ENCODE results near the gene IDH3B.
"Not testable (repeated sequence)": the region's sequence is repeated elsewhere in the genome, so short reads cannot be mapped to it uniquely, and the experiment has no call there.

IDH3B gene

DNA sequence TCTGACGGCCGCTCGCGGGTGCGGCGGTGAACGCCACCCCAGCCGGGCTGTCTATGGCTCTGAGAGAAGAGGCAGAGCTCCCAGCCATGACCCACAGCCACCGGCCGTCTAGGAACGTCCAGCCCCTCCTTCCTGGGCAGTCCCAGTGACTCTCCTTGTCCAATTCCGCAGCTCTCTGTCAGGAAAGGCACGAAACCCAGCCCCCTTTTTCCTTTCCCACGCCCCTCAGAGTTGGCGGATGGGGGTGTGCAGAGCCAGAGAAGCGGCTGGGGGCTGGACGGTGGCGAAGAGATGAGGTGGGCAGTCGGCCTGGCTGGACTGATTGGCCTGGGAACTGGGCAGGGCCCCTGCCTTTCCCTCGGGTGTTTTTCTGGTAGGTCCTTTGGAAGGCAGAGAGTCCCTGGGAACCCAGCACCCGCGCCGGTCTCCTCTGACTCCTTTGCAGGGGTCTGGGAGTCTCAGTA is 30.0 kb upstream of the IDH3B start:
- no peak for FAIRE-seq

DNA sequence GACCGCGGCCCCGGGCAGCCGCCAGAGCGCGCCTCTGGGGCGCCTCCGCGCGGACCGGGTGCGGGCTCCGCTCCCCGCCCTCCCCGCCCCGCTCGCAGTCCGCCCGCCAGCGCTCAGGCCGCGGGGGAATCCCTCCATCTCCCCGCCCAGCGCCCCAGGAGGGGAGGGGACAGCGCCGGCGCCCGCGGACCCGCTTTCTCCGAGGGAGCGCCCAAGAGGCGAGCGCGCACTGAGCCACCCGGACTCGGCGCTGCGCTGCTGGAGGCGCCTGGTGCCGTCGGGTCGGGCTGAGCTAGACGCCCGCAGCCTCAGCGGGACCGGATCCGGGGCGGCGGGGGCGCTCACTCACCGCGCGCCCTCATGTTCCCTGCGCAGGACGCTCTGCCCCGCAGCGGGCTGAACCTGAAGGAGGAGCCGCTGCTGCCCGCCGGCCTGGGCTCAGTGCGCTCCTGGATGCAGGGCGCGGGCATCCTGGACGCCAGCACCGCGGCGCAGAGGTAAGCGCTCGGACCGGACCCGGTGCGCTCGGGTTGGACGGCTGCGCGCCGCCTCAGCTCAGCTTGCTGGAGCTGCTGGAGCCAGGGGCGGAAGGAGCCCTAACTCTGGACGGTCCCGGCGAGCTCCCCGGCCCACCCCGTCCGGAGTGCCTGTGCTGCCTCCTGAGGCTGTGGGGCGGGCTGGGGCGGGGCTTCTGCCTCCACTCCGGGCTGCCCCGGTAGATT is 29.4 kb upstream of the IDH3B start:
- no peak for FAIRE-seq

DNA sequence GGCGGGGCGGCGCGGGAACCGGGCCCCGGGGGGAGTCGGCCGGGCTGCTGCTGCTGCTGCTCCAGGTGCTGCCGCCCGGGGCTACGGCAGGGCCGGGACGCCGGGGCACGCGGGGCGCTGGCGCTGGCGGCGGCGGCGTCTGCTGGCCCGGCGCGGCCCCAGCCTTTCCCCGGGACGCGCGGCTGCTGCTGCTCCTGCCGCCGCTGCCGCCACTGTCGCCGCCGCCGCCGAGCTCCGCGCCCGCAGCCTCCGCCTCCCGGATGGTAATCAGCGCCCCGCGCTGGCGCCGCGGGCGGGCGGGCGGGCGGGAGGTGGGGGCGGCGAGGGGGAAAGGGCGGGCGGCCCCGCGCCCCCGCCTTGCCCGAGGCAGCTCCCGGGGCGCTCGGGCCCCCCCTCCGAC is 28.9 kb upstream of the IDH3B start:
- no peak for FAIRE-seq

DNA sequence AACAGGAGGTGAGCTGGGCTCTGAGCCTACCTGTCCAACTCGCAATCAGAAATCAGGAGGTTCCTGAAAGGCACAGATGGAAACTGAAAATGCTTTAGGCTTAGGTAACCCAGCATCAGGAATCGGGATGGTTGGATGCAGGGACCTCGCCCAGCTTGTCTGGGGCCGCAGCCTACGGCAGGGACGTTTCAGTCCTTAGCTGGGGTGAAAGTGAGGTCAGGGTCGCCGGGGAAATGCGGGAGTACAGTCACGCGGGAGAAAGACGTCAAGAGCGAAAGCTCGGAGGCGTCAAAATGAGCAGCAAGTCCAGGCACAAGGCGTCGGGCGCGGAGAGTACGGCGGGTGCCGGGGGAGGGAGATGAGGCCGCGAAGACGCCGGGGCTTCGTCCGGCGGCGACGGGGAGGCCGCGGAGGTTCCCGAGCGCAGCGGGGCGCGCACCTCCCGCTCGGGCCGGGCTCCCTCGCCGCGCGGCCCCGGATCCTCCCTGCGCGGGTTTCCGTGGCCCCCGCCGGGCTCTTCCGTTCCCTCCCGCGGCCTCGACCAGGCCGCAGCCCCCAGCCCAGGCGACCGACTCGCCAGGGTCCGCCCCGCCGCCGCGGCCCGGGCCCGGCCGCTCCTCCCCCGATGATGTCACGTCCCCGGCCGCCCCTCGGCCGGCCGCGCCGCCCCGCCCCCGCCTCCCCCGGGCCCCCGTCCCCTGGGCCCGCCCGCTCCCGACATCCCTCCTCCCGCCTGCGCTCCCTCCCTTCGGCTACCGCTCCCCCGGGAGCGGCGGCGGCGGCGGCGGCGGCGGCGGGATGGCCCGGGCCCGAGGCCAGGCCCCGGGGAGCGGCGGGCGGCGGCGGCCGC is 28.2 kb upstream of the IDH3B start, which contains the start of gene EBF4:
Gene EBF4 (plus strand): TSS at position 745 of the 850 bp plus-strand sequence. CDS start 866 bp downstream, outside the sequence.
- FAIRE-seq, result no peak

DNA sequence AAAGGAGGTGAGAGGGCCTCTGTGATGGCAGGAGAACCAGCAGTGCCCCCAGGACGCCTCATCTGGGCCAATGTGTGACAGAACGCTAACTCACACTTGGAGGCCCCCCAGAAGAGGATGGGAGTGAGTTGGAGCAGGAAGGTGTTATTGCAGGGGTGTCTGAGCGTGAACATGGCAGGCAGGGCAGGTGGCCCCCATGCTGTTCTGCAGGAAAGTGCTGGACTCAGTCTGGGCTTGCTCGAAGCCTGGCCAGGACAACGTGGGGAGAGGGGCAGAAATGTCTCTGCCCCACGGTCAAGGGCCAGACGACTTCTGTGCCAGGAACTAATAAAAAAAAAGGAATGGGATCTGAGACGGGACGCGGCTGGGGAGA is 27.6 kb upstream of the IDH3B start:
- FAIRE-seq, result no peak

DNA sequence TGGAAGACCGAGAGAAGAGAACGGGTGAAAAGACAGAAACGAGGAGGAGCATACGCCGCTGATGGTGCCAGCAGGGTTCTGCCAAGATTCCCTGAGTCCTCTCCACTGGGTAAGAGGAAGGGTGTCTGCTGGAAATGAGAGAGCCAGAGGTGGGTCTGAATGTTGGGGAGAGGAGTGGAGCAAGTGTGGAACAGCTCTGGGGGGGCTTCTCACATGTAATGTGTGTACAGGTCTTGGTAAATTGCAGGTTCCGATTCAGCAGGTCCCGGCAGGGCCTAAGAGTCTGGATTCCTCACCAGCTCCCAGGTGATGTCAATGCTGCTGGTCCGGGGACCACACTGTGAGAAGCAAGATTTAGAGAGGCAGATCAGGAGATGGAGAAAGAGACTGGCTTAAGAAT is 27.1 kb upstream of the IDH3B start:
- no peak for FAIRE-seq

DNA sequence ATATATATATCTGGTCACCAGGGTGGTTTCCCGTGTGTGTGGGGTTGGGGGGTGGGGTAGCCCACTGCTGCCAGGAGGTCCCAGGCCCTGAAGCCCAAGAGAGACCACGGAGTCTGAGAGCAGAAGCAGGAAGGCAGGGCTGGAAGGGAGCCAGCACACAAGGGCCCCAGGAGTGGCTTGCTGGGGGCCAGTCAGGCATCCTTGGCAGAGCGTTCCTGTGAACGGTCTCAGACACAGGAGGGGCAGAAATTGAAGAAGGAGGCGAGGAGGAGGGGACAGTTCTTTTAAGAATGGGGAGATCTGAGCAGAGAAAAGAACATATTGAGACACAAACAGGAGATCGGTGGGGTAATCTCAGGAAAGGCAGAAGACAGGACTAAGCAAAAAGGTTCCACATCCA is 26.7 kb upstream of the IDH3B start:
- FAIRE-seq, result no peak

DNA sequence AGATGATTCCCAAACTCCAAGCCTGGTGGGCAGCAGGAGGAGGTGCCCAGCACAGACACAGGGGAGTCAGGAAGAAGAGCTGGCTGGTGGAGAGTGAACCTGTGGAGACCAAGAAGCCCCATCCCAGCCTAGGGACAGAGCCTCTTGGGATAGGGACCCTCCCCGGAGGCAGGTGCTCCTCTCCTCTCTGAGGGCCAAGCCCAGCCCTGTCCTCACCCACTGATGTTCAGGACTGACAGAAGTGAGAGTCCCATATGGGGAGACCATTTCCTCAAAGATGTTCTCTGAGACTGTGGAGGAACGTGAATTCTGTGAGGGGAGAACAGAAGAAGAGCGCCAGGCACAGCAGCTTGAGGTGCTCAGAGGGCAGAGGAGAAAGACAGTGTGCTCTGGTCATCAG is 26.2 kb upstream of the IDH3B start:
- FAIRE-seq, result no peak

DNA sequence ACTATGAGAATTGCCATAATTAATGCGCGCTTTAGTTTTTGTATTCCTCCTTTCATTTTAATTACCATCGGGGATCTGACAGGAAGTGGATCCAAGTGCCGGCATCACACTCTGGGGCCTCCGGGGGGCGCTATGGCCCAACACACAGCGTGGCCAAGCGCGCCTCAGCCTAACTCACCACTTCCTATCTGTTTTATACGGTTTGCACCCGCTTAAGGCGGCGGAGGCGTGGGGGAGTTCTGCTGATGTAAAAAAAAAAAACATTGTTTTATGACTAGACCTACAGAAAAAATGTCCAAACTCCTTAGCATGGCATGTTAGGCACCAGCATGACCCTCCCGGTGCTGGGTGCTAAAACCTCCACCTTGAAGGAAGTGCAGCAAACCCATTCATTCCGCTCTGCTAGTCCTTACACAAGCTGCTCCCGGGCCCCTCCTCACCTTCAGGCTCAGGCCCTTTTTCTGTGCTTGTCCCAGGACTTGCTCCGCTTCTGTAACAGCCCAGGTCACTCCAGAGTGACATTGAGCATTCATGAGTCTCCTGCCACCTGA is 24.1 kb upstream of the IDH3B start:
- FAIRE-seq, result no peak

DNA sequence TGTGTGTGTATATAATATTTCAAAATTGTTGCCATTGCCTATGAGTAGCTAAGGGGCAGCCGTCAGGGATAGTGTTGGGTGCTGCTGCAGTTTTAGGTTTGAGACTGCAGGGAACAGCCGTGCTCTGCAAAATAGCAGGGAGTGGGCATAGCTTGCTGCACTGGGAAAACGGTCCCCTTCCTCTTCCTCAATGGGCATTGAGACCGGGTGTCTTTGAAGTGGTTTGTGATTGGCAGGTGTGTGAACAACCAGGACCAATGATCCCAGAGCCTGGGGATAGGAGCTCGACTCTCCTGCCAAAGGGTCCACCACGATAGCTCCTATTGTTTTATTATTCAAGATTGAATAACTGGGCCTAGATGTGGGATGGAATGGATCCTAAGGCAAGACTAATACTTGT is 23.5 kb upstream of the IDH3B start:
- FAIRE-seq, result no peak

DNA sequence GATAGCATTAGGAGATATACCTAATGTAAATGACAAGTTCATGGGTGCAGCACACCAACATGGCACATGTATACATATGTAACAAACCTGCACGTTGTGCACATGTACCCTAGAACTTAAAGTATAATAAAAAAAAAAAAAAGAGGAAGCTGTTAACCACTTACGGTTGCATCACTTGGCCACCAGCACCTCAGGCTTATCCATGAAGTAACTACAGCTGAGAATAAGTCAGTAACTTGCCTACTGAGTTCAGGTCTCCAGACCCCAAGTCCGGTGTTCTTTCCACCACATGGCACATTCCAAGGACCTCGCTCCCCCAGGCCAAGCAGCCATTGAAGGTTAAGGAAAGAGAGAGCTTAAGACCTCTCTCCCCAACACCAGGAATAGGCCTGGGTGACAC is 20.8 kb upstream of the IDH3B start:
- FAIRE-seq, result not testable (repeated sequence)

DNA sequence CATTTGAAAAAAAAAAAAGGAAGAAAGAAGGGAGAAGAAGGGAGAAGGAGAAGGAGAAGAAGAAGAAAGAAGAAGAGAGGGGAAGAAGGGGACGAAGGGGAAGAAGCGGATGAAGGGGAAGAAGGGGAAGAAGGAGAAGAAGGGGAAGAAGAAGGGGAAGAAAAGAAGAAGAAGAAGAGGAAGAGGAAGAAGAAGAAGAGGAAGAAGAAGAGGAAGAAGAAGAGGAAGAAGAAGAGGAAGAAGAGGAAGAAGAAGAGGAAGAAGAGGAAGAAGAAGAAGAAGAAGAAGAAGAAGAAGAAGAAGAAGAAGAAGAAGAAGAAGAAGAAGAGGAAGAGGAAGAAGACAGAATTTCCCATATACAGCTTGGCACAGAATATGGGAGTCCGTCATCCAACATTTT is 18.0 kb upstream of the IDH3B start:
- FAIRE-seq, result not testable (repeated sequence)

DNA sequence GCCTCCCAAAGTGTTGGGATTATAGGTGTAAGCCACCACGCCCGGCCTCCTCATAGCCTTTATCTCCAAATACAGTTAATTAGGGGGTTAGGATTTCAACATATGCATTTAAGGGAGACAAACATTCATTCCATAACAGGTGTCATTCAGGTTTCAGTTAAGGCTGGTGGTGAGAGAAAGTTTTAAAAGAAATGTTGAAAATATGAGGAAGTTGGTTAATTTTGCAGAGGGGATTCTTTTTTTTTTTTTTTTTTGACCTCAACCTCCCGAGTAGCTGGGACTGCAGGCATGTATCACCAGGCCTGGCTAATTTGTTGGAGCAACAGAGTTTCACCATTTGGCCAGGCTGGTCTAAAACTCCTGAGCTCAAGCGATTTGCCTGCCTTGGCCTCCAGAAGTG is 16.0 kb upstream of the IDH3B start:
- FAIRE-seq, result no peak

DNA sequence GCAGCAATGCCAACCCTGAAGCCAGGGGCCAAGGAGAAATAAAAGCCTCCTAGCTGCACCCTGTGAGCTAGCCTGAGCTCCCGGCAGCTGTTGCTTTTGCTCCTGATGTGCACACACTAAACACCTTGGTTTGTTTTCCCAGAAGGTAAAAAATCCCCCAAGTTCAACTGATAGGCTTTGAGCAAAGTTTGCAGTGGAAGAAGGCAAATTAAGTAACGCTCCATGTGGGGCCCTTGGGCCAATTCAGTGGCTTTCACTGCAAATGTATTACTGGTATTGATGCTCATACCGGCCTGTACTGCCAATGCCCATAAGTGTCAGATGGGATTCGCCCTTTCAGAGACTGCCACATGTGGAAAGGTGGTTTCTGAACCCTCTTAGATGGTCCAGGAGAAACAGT is 9.4 kb upstream of the IDH3B start:
- no peak for FAIRE-seq

DNA sequence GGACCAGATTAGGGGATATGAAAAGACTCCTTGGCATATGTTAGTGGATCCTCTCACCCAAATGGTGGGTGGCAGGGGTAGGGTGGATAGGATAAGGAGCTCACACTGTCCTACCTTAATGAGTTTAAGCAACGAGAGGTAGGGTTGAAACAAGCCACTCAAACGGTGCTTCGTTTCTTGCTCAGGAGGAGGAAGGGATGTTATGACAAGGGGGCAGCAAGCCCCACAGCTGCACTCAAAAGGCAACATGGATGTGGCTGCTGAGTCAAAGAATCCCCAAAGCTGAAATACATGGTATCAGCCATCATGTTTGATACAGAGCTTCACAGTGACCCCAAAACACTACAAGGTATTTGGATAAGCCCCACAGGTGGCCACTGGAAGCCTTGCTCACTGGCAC is 8.4 kb upstream of the IDH3B start:
- FAIRE-seq, result no peak

DNA sequence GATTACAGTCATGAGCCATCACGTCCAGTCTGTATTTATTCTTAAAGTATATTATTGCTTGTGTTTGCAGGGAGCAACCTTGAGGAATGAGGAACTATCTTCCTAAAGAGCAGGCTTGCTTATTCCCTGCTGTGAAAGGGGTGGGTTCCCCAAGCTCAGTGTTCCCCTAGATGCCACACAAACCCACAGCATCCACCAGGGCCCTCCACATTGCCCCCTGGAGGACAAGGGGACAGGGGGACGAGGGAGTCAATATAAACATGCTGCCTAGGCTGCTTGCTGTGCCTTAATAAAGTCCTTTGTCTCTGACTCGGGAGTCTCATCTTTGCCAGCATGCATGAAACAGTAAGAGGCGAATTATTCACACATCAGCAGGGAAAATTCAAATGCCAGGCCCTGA is 8.0 kb upstream of the IDH3B start:
- no peak for FAIRE-seq

DNA sequence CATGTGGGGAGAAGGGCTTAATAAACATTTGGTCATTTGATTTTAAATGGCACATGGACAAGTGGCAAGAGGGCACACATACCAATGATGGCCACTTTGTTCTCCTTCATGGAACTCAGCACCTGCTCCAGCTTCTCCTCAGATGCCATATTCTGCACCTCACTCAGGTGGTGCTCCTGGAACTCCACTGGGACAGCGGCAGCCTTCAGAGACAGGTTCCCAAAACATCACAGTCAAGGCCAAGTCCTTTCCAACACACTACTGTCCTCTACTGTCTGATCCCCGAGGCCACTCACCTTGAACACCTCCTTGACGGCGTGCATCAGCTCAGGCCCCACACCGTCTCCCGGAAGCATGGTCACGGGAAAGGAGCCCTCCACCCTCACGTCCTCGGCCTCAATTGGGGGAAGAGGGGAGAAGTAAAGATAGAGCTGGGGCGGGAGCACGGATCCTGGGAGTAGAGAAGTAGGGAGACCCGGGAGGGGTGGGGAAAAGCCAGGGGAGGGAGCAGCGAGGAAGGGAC is 591 bp downstream of the IDH3B start:
- no peak for FAIRE-seq

DNA sequence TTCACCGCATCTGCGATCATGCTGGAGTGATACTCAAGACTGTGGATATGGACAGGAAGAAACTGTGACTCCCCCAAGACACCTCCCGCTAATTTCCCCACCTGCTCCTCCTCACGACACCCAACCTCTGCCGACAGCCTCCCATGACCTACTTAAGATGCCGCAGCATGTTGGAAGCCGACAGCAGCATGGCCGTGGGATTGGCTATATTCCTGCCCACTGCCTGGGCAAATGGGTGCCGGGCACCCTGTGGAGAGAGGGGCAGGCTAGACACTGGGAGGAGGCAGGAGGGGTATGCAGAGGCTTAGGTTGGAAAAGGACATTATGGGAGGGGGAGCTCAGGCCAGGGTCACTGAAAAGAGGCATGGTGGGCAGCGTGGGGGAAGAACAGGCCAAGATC is 4.5 kb downstream of the IDH3B start:
- FAIRE-seq, result no peak

DNA sequence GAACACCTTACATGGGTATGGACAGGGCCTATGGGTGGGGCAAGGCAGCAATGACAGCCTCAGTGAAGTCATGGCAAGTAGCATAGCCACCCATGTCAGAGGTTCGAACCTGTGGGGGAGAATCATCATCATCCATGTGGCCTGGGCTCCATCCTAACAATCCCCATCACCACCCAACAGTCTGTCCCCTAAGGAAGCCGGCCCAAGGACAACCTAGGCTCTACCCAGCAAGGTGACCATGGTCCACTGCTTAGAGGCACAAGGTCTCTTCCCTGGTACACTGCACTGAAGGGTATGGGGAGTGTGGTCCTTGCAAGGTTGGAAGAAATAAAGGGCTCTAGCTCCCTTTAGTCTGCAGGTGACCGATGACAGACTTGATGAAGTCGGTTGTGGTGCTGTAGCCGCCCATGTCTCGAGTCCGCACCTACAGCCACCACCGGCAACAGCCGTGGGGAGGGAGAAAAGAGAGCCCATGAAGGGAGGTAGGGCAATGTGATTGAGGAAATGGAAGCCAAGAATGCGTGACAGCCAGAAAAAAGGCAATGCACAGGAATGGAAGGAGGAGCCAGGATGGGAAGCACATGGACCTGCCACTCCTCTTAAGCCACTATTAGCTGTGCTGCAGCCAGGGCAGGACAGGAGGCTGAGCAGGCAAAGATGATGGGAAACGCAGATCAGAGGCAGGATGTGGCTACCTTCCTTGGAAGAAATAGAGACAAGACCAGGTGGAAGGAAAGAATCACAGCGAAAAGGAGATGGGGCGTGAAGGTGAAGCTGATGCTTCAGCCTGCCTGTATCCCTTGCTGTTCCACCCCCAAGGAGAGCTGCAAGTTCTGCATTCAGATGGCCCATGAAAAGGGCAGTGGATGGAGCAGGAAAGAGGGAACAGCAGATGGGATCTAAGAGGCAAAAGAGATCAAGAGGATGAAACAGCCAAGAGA is 5.3 kb downstream of the IDH3B start:
- no peak for FAIRE-seq

DNA sequence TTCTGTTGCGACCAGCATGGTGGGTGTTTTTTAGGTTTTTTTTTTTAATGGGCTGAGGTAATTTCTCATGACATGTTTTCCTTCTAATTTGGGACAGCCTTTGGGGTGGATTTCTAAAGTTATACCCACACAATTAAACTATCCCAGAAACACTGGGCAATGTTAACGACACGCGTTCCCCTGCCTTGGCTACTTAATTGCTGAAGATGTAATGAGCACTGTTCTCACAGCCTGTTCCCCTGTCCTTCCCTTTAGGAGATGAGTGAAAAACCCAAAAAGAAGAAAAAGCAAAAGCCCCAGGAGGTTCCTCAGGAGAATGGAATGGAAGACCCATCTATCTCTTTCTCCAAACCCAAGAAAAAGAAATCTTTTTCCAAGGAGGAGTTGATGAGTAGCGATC is 6.3 kb downstream of the IDH3B start:
- FAIRE-seq, result no peak

DNA sequence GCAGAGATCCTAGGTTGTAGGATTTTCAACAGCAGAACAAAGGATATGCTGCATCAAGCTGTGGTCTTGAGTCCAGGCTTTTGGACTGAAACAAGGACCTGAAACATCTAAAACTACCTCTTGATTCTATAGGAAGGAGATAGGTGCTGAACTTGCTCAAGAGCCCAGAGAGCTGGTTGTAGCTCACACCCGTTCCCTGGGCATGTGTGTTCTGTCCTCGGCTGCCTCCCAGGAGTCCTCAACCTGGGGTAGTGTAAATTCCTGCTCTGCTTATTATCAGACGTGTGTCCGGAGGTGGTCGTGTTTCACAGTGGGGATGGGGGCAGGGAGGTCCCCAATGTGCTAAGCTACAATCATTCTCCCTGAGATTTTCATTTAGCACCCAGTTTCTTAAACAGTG is 6.8 kb downstream of the IDH3B start:
- FAIRE-seq, result no peak

DNA sequence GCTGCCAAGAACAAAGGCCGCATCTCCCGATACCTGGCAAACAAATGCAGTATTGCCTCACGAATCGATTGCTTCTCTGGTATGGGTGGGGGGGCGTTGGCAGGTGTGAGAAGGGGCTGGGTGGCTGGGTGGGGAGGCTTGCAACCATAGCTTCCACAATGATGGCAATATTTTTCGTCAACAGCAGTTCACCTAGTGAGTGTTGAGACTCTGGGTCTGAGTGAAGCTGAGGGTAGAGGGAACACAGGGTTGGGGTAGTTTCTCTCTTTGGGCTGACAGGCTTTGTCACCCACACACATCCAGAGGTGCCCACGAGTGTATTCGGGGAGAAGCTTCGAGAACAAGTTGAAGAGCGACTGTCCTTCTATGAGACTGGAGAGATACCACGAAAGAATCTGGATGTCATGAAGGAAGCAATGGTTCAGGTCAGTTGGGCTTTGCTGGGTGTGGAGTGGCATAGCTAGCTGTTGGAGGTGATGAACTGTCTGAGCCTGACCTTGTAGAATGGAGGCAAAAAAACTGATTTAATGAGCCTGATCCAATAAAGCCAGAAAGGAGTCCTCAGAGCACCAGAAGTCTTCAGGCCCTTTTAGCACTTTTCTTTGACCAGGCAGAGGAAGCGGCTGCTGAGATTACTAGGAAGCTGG is 7.4 kb downstream of the IDH3B start:
- no peak for FAIRE-seq

Data from TTC549 (cell line).